BLaER1 treated with 17β-estradiol and CSF1 and Interleukin-3, amounts not matched to agents 10 nM and 100 nM (cell line): Measurements from ENCODE around the gene DGKB.

Source experiments
- H3K27ac ChIP-seq, 11 experiments: shearing (Covaris generic); formaldehyde crosslinking; 2 replicates each; pipeline ENCODE4 v1.8.1; 2022
- H3K27me3 ChIP-seq, 11 experiments: shearing (Covaris generic); formaldehyde crosslinking; 2 replicates each; pipeline ENCODE4 v1.8.1; 2022
- H3K36me3 ChIP-seq, 11 experiments: shearing (Covaris generic); formaldehyde crosslinking; 2 replicates each; pipeline ENCODE4 v1.8.1; 2022
- H3K4me1 ChIP-seq, 10 experiments: shearing (Covaris generic); formaldehyde crosslinking; 2 replicates each; pipeline ENCODE4 v1.8.1; 2022
- H3K4me2 ChIP-seq, 11 experiments: shearing (Covaris generic); formaldehyde crosslinking; 2 replicates each; pipeline ENCODE4 v1.8.1; 2022
- H3K4me3 ChIP-seq, 10 experiments: shearing (Covaris generic); formaldehyde crosslinking; 2 replicates each; pipeline ENCODE4 v1.8.1; 2022
- H3K9ac ChIP-seq, 11 experiments: shearing (Covaris generic); formaldehyde crosslinking; 2 replicates each; pipeline ENCODE4 v1.8.1; 2022
- H3K9me3 ChIP-seq, 11 experiments: shearing (Covaris generic); formaldehyde crosslinking; replicated peaks in 1 of 11; 2 replicates each; pipeline ENCODE4 v1.8.1; 2022
- H4K20me1 ChIP-seq, 11 experiments: shearing (Covaris generic); formaldehyde crosslinking; 2 replicates each; pipeline ENCODE4 v1.8.1; 2022
- Cebpa-rat ChIP-seq, 11 experiments: shearing (Covaris generic); IDR thresholded peaks; 2 replicates each; pipeline ENCODE4 v1.8.1; 2022

The DGKB gene

DNA sequence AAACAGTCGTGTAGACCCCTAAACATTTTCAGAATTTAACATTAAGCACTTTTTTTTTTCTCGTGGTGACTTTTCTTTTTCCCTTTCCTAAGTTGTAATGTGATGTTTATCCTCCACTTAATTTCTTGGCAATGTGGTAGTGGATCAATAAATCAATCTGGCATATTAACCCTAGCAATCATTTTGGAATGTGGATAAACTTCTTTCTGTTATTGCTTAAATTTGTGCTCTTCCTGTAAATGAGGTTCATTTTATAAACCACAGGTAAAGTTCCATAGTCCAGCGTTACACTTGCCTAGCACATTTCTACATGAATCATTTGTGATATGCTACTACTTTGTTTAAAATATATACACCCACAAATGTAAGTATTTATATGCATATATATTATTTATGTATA lies 665.7 kb downstream of the DGKB start:
- Histone ChIP-seq H3K9me3 (no peaks in the 10 kb centered on the region), H3K27me3 (no peaks in the 10 kb centered on the region), H3K4me3 (no peak overlapping the region), H4K20me1 (no peaks in the 10 kb centered on the region), H3K27ac (no peak overlapping the region), H3K9ac (no peak overlapping the region), H3K4me1 (peaks cover 0 to 10% (median 6%) of the 10 kb centered on the region in 10 experiments; a peak in 8 of 20 replicates), H3K36me3 (no peaks in the 10 kb centered on the region), H3K4me2 (no peak overlapping the region)
- TF ChIP-seq Cebpa-rat (IDR thresholded peaks at IDR 0.05): no peak

DNA sequence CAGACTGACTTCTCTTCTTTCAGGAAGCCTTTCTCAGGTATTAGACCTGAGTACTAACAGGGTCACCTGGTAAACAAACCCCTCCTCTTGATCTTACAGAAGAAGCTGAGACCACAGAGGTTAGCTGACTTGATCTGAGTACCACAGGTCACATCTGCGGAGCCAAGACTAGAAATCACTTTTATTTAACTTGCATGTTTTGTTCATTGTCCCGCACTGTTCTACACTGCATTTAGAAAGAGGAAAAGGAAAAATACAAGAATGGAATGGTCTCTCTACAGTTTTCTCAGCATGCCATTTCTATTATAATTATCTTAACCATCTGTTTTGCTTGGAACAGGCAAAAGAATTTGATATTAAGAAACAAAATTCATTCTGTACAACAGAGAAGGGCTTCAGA lies 667.5 kb downstream of the DGKB start:
- no peak overlapping the region for H3K4me3 ChIP-seq
- no peaks in the 10 kb centered on the region for H3K36me3 ChIP-seq
- H4K20me1 ChIP-seq: no peaks in the 10 kb centered on the region
- H3K9me3 ChIP-seq: no peaks in the 10 kb centered on the region
- no peak overlapping the region for H3K27ac ChIP-seq
- no peaks in the 10 kb centered on the region for H3K27me3 ChIP-seq
- H3K9ac ChIP-seq: no peak overlapping the region
- H3K4me2 ChIP-seq: no peak overlapping the region
- no peak for TF ChIP-seq Cebpa-rat (IDR thresholded peaks at IDR 0.05)
- H3K4me1 ChIP-seq: peaks cover 0 to 10% (median 6%) of the 10 kb centered on the region in 10 experiments; a peak in 8 of 20 replicates

DNA sequence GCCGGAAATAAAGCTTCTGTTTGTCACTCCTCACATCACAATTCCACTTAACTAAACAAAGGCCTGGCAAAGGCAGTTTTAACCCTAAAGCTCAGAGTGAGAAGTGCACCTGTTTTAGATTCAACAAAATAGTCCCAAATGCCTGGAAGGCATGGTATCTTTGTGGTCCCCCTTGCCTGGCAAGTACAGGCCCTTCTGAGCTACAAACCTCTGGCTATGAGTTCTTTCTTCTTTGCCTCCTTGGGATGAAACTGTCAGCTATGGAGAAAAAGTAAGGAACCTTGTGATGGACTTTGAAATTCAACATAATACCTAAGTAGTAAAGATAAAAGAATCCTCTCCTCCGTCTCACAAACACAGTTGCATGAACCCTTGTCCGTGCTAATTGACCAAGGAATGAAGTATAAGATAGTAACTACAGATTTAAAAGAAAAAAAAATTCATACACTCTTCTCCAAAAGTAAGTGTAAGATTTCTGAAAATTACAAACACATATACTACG lies 668.6 kb downstream of the DGKB start:
- no peaks in the 10 kb centered on the region for H3K36me3 ChIP-seq
- H3K4me2 ChIP-seq: peak overlapping the region in 7 of 11 experiments; percentile 14 to 52 (median 21); a peak in 7 of 22 replicates
- no peak overlapping the region for H3K27ac ChIP-seq
- H3K4me1 ChIP-seq: peaks cover 0 to 10% (median 6%) of the 10 kb centered on the region in 10 experiments; a peak in 8 of 20 replicates
- no peaks in the 10 kb centered on the region for H3K27me3 ChIP-seq
- H3K9ac ChIP-seq: no peak overlapping the region
- H4K20me1 ChIP-seq: no peaks in the 10 kb centered on the region
- no peak overlapping the region for H3K4me3 ChIP-seq
- H3K9me3 ChIP-seq: no peaks in the 10 kb centered on the region
- no peak for TF ChIP-seq Cebpa-rat (IDR thresholded peaks at IDR 0.05)

DNA sequence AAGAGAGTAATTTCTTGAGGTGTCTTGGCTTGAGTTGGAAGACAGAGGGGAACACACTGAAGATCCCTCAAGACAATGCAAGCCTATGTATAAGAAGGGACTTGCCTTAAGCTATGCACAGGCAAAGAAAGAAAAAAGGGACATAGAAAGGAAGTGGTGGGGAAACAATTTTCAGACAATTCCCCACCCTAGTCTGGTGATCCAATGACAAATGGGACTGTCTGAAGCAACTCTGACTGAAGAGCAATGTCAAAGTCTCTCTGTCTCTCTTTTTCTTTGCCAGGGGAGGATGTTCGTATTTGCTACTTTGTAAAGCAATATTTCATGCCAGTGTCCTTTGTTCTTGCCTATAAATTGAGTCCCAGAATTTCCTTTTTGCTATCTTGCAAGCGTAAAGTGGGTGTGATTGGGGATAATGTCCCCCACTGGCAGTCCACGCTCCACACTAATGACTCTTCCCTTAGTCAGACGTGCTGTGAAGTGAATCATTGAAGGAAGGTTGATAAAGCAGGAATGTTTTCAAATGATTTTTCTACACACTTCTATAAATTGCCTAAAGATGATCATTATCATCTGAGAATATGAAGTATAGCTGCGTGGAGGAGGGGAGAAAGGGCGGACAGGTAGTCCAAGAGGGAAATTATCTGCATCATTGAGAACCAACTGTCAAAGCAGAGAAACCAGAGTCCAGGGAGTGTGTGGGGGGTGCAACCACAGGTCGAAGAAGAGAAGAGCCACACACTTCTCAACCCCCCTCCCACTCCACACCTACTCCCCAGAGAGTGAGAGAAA lies 669.3 kb downstream of the DGKB start:
- H3K4me2 ChIP-seq: peak overlapping the region in 7 of 11 experiments; percentile 14 to 52 (median 21); a peak in 7 of 22 replicates
- no peak overlapping the region for H3K27ac ChIP-seq
- H4K20me1 ChIP-seq: no peaks in the 10 kb centered on the region
- no peak overlapping the region for H3K4me3 ChIP-seq
- no peaks in the 10 kb centered on the region for H3K36me3 ChIP-seq
- no peak for TF ChIP-seq Cebpa-rat (IDR thresholded peaks at IDR 0.05)
- H3K27me3 ChIP-seq: no peaks in the 10 kb centered on the region
- peaks cover 0 to 10% (median 6%) of the 10 kb centered on the region in 10 experiments; a peak in 8 of 20 replicates for H3K4me1 ChIP-seq
- H3K9ac ChIP-seq: no peak overlapping the region
- no peaks in the 10 kb centered on the region for H3K9me3 ChIP-seq

DNA sequence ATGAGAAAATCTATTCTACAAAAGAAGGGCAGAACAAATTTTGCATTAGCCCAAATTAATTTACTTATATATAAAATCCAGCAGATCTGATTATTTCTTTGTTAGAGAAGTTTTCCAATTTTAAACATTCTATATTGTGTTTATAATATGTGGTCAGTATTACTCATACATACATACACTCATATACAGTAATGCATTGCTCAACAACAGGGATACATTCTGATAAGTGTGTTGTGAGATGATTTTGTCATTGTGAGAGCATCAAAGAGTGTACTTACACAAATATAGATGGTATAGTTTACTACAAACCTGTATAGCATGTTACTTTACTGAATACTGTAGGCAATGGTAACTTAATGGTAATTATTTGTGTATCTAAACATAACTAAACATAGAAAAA lies 673.5 kb downstream of the DGKB start:
- Histone ChIP-seq H3K27ac (no peak overlapping the region), H3K9me3 (no peaks in the 10 kb centered on the region), H3K9ac (no peak overlapping the region), H3K4me2 (no peak overlapping the region), H3K4me1 (peaks cover 0 to 9% (median 6%) of the 10 kb centered on the region in 10 experiments; a peak in 8 of 20 replicates), H3K27me3 (no peaks in the 10 kb centered on the region), H3K4me3 (no peak overlapping the region), H3K36me3 (no peaks in the 10 kb centered on the region), H4K20me1 (no peaks in the 10 kb centered on the region)
- no peak for TF ChIP-seq Cebpa-rat (IDR thresholded peaks at IDR 0.05)

DNA sequence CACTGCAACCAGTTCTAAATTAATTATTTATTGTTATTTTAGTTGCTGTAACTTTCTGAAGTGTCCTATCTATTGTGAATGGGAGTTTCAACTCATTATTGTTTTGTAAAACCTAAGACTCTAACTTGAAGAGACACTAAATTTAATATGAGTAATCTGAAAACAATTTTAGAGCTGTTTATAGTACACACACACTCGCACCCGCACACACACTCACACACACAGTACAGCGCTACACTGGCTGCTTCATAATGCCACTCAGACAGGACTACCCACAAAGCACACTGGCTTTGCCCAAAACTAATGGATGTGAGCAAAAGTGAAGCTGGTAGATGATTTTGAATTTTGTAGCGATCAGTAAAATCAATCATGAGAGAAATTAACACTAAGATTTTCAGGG lies 674.2 kb downstream of the DGKB start:
- Histone ChIP-seq H3K27me3 (no peaks in the 10 kb centered on the region), H3K36me3 (no peaks in the 10 kb centered on the region), H3K27ac (no peak overlapping the region), H3K9me3 (no peaks in the 10 kb centered on the region), H3K4me3 (no peak overlapping the region), H3K4me2 (no peak overlapping the region), H3K4me1 (peaks cover 0 to 2% (median 0%) of the 10 kb centered on the region in 10 experiments; a peak in 3 of 20 replicates), H3K9ac (no peak overlapping the region), H4K20me1 (no peaks in the 10 kb centered on the region)
- no peak for TF ChIP-seq Cebpa-rat (IDR thresholded peaks at IDR 0.05)

DNA sequence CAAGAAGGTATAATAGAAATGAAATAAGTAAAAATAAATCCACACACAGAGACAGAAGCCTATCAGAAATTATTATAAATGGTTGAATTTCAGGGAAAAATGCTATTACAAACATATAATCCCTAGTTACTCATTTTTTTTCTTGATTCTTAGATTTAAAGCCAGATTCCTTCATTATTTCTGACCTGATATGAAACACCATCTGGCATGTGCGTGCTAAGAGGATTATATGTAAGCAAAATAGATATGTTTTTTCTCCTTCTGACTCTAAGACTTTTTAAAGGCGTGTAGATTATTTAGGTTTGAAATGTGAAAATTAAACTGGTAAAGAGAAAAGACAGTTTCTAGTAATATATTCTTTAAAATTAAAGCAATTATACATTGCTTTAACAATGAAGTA lies 676.4 kb downstream of the DGKB start:
- Histone ChIP-seq H3K4me2 (no peak overlapping the region), H3K4me3 (no peak overlapping the region), H3K9me3 (no peaks in the 10 kb centered on the region), H3K27me3 (no peaks in the 10 kb centered on the region), H3K9ac (no peak overlapping the region), H3K36me3 (no peaks in the 10 kb centered on the region), H3K27ac (no peak overlapping the region), H4K20me1 (no peaks in the 10 kb centered on the region), H3K4me1 (no peaks in the 10 kb centered on the region)
- TF ChIP-seq Cebpa-rat (IDR thresholded peaks at IDR 0.05): no peak

DNA sequence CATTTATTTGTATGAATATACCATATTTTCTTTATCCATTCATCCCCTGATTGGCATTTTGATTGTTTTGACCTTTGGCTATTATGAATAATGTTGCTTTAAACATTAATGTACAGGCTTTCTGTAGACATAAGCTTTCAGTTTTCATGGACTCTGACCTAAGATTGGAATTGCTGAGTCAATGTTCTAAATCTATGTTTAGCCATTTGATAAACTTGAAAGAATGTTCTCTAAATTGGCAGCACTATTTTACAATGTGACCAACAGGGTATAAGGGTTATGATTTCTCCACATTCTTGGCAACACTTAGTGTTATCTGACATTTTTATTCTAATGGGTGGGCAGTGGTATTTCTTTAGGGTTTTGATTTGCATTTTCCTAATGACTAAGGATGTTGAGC lies 683.4 kb downstream of the DGKB start:
- Histone ChIP-seq H4K20me1 (no peaks in the 10 kb centered on the region), H3K27ac (no peak overlapping the region), H3K4me1 (no peaks in the 10 kb centered on the region), H3K27me3 (no peaks in the 10 kb centered on the region), H3K4me2 (no peak overlapping the region), H3K9ac (no peak overlapping the region), H3K9me3 (no peaks in the 10 kb centered on the region), H3K4me3 (no peak overlapping the region), H3K36me3 (no peaks in the 10 kb centered on the region)
- no peak for TF ChIP-seq Cebpa-rat (IDR thresholded peaks at IDR 0.05)

DNA sequence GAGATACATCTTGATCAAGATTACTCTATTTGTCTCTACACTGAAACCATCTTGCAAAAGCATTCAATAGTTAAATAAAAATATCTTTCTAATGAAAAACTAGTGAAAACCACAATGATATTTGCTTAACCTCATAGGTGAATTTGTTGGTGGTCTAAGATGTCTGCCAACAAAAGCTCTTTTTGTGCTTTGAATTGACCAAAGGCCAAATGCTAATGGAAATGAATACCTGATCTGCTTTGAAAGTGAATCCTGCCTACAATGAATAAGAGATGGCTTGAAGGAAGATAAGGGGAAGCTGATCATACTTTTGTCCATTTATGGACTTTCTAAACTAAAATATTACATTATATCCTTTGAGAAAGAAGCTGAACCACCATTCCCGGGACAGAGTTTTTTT lies 684.2 kb downstream of the DGKB start:
- Histone ChIP-seq H3K27ac (no peak overlapping the region), H3K9ac (no peak overlapping the region), H3K27me3 (no peaks in the 10 kb centered on the region), H4K20me1 (no peaks in the 10 kb centered on the region), H3K4me2 (no peak overlapping the region), H3K4me3 (no peak overlapping the region), H3K36me3 (no peaks in the 10 kb centered on the region), H3K4me1 (no peaks in the 10 kb centered on the region), H3K9me3 (no peaks in the 10 kb centered on the region)
- no peak for TF ChIP-seq Cebpa-rat (IDR thresholded peaks at IDR 0.05)
